Epidermal melanocyte (primary cell): ENCODE data around the gene CFL2.
"Not testable (repeated sequence)": the region's sequence is repeated elsewhere in the genome, so short reads cannot be mapped to it uniquely, and the experiment has no call there.

Experiments used
- DNase-seq: peaks from one replicate; pipeline ENCODE4 v3.0.0; 2011; ENCODE audit warnings: low spot score; ENCODE audit not compliant: insufficient read length

Gene CFL2

GRCh38 chr14:34714320-34715126, at the start of gene CFL2:
CFL2 (minus strand) TSS chr14:34714593; CDS start chr14:34714540, 53 bp downstream.
- peak; percentile 76 for DNase-seq

- no peak for DNase-seq
Observed at GRCh38 chr14:34755215-34755614, 40.8 kb upstream of the CFL2 start.

- DNase-seq = no peak
Observed at GRCh38 chr14:34754687-34755086, 40.3 kb upstream of the CFL2 start.

GRCh38 chr14:34750670-34751069, 36.3 kb upstream of the CFL2 start:
- DNase-seq = no peak

GRCh38 chr14:34750233-34750632, 35.8 kb upstream of the CFL2 start:
- no peak for DNase-seq

- DNase-seq = no peak
Observed at GRCh38 chr14:34749408-34749807, 35.0 kb upstream of the CFL2 start.

GRCh38 chr14:34742270-34743115, 28.1 kb upstream of the CFL2 start:
- no peak for DNase-seq

- DNase-seq = no peak
Observed at GRCh38 chr14:34741840-34742239, 27.4 kb upstream of the CFL2 start.

- DNase-seq = not testable (repeated sequence)
Observed at GRCh38 chr14:34740139-34740538, 25.7 kb upstream of the CFL2 start.

- DNase-seq = not testable (repeated sequence)
Observed at GRCh38 chr14:34737079-34737478, 22.7 kb upstream of the CFL2 start.

GRCh38 chr14:34733245-34733644, 18.9 kb upstream of the CFL2 start:
- DNase-seq = no peak

- DNase-seq = no peak
Observed at GRCh38 chr14:34732802-34733201, 18.4 kb upstream of the CFL2 start.

GRCh38 chr14:34723867-34724266, 9.5 kb upstream of the CFL2 start:
- no peak for DNase-seq

- DNase-seq = peak; percentile 78
Observed at GRCh38 chr14:34722723-34723545, 8.5 kb upstream of the CFL2 start.

GRCh38 chr14:34721129-34721528, 6.7 kb upstream of the CFL2 start:
- no peak for DNase-seq

- no peak for DNase-seq
Observed at GRCh38 chr14:34718750-34719304, 4.4 kb upstream of the CFL2 start.

- DNase-seq = no peak
Observed at GRCh38 chr14:34715127-34715863, 902 bp upstream of the CFL2 start.

- DNase-seq = no peak
Observed at GRCh38 chr14:34713681-34714319, 593 bp downstream of the CFL2 start.

GRCh38 chr14:34713122-34713680, 1.2 kb downstream of the CFL2 start:
- no peak for DNase-seq
